MM.1S (cell line): ENCODE measurements around the gene PSTPIP2.

Experiments used
- EZH2 ChIP-seq: fragments of 300-600 bp; sonication (generic); optimal IDR thresholded peaks from 2 replicates; pipeline ENCODE3; 2017; ENCODE audit warnings: low read depth, mild to moderate bottlenecking, antibody characterized with exemption, low read length, mixed read lengths
- EZH2phosphoT487 ChIP-seq: fragments of 300-600 bp; sonication (generic); IDR thresholded peaks from 2 replicates; pipeline ENCODE4 v1.6.1; 2018; ENCODE audit warnings: antibody characterized with exemption, low read length
- TF ChIP-seq, protein P1 (sequence below): fragments of 300-600 bp; sonication (generic); IDR thresholded peaks from 2 replicates; pipeline ENCODE4 v1.5.1; 2016; ENCODE audit warnings: antibody characterized with exemption, low read length, mixed read lengths

DNA sequence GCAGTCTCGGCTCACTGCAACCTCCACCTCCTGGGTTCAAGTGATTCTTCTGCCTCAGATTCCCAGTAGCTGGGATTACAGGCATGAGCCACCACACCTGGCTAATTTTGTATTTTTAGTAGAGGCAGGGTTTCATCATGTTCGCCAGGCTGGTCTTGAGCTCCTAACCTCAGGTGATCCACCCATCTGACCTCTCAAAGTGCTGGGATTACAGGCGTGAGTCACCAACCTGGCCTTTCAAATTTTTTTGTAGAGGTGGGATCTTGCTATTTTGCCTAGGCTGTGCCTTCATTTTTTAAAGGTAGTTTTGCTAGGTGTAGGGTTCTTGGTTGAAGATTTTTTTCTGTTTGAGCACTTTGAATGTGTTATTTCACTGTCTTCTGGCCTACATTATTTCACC is 38.3 kb upstream of the PSTPIP2 start:
- TF ChIP-seq, protein P1, sequence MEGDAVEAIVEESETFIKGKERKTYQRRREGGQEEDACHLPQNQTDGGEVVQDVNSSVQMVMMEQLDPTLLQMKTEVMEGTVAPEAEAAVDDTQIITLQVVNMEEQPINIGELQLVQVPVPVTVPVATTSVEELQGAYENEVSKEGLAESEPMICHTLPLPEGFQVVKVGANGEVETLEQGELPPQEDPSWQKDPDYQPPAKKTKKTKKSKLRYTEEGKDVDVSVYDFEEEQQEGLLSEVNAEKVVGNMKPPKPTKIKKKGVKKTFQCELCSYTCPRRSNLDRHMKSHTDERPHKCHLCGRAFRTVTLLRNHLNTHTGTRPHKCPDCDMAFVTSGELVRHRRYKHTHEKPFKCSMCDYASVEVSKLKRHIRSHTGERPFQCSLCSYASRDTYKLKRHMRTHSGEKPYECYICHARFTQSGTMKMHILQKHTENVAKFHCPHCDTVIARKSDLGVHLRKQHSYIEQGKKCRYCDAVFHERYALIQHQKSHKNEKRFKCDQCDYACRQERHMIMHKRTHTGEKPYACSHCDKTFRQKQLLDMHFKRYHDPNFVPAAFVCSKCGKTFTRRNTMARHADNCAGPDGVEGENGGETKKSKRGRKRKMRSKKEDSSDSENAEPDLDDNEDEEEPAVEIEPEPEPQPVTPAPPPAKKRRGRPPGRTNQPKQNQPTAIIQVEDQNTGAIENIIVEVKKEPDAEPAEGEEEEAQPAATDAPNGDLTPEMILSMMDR = no peak
- TF ChIP-seq EZH2 = no peak
- TF ChIP-seq EZH2phosphoT487 = no peak
